Measurements from ENCODE around the gene CEBPA.

GRCh38 chr19:33346665-33347064 lies 44.3 kb upstream of the CEBPA start:
- TF ChIP-seq CTCF (IDR thresholded peaks at IDR 0.05; ENCODE audit: low read depth, low read length) = no peak
- TF ChIP-seq EZH2phosphoT487 (IDR thresholded peaks at IDR 0.05; ENCODE audit: low read depth) = no peak
